HL-60/S4 treated with retinoic acid at 250 ng/mL for 4 days and 3 days (cell line): ENCODE results near the gene TAF8.

Source experiments
- in situ Hi-C: fragments of 300-500 bp; cut with MboI; formaldehyde crosslinking; loops from 2 replicates; pipeline ENCODE4 v1.7.0; 2022; ENCODE audit warnings: low sequenced_read_pairs

Gene TAF8

DNA sequence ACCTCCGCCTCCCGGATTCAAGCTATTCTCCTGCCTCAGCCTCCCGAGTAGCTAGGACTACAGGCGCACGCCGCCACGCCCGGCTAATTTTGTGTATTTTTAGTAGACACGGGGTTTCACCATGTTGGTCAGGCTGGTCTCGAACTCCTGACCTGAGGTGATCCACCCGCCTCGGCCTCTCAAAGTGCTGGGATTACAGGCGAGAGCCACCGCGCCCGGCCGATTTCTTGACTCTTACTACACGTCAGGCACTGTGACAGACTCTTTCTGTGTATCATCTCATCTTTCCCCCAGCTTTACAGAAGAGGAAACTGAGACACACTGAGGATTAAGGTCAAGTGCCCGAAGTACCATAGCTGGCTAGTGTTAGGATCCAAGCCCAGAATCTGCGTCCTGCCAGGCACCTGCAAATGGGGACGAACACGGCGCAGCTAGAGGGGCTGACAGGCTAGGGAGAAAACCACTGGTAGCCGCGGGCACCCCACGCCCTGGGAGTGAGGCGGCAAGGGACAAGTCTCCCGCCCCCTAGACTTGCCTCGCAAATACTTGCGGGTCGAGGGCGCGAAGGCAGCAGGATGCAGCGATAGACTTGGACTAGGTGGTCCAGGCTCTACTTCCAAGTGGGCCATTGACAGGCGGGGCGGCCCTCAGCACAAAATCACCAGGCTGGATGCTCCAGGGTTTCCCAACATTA, 1.1 kb upstream of the TAF8 start:
- in situ Hi-C loops, result loop anchor here (10.0 kb wide), 2 partner anchors 124 to 264 kb away; partner anchors contain the start of genes BYSL, MED20, PRICKLE4 and TOMM6

GRCh38 chr6:42049948-42050296, 402 bp upstream of the TAF8 start:
- in situ Hi-C loops, result loop anchor here (10.0 kb wide), 2 partner anchors 125 to 265 kb away; partner anchors contain the start of genes BYSL, MED20, PRICKLE4 and TOMM6

GRCh38 chr6:42051268-42051653, 937 bp downstream of the TAF8 start:
- in situ Hi-C loops, result no loop called here

GRCh38 chr6:42053601-42054000, 3.3 kb downstream of the TAF8 start:
- in situ Hi-C loops, result no loop called here

GRCh38 chr6:42059743-42060142, 9.4 kb downstream of the TAF8 start:
- in situ Hi-C loops, result no loop called here

DNA sequence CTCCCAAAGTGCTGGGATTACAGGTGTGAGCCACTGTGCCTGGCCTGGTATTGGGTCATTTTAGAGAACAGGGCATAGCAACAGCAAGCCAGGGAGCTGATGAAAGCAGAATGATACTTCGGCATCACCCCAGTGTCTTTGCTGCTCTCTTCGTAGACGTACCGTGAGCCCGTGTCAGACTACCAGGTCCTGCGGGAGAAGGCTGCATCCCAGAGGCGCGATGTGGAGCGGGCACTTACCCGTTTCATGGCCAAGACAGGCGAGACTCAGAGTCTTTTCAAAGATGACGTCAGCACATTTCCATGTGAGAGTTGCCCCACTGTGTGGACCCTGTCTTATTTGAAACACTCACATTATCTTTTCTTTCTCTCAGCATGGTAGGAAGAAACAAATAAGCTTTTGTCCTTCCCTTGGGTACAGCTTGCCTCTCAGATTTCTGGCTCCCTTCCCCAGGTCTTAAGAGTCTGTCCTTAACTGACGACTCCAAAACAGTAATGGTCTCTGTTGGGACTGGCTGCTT, 15.9 kb downstream of the TAF8 start:
- in situ Hi-C loops, result no loop called here

DNA sequence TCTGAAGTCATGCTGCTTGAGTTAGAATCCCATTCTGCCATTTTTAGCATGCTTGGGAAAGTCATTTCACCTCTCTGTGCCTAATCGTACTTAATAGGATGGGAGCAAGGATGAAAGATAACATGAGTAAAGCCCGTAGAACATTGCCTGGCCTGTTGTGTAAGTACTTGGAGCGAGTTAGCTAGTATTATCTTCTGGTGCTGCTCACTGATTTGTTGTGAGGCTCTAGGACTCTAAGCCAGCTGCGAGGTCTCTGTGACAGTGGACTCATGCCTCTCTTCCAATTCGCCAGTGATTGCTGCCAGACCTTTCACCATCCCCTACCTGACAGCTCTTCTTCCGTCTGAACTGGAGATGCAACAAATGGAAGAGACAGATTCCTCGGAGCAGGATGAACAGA, 17.8 kb downstream of the TAF8 start:
- in situ Hi-C loops, result no loop called here

- in situ Hi-C loops, result no loop called here
Observed at GRCh38 chr6:42068872-42069522, 18.7 kb downstream of the TAF8 start.

DNA sequence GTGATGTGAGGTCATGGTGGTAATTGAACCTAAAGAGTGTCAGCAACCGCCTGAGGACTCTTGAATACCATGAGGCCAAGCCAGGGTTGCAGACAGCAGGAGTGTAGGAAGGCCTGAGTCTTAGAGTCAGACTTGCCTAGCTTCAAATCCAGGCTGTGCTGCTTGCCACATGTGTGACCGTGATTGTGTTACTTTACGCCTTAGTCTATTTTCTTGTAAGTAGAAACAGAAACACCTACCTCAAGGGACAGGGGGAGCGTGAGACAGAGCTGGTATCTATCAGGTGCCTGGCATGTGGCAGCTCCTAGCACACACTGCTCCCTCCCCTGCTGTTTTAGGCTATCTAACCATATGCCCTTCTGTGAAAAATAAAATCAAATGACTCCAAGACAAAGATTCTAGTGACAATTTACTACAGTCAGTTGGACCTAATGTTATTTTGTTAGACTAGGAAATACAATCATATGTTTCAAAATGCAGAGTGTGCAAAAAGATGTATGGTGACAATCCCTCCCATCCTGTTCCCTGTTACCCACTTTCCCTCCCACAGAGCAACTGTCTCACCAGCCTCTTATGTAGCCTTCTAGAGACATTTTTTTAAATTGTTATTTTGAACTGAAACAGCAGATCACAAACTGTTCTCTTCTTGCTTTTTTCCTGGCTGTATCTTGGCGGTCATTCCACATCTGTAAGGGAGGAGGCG, 21.7 kb downstream of the TAF8 start:
- in situ Hi-C loops, result no loop called here

DNA sequence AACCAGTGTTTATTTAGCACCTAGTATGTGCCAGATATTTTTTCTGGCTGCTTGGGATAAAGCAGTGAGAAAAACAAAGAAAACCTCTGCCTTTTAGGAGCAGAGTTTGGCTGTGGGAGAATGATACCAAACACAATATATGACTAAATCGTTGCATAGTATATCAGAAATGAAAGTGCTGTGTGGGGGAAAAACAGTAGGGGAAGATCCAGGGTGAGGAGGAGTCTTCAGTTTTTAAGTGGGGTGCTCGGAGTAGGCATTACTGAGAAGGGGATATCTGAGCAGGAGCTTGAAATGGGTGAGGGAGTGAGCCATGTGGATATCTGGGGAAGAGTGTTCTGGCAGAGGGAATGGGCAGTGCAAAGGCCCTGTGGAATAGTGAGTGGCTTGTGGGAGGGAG, 23.0 kb downstream of the TAF8 start:
- in situ Hi-C loops, result no loop called here

DNA sequence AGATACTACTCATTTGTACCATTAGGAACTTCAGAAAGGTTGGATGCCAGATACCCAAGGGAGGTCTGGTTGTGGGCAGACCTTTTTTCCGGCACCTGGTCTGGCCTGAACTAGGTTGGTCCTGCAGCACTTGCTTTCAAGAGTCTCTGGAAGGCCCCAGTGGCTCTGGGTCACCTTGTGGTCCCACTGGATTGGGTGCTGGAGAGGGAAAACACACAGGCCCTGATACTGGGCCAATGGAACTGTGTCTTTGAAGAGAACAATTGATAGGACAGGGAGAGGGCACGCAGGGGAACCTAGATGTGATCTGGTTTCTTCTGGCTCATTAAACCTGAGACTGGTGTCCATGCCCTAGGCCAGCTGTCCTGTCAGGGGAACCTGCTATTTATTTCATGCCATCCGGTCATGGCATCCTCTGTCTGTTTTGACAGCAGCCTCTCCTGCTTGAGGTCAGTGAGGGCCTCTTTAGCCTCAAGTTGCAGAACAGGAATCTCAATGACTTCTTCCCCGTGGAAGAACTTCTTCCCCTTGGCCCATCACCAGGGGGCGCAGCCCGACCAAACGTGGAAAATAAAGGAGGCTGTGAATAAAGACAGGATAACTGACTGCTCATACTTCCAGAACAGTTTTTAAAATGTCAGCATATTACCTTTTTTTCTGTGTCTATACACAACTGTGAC, 25.0 kb downstream of the TAF8 start:
- in situ Hi-C loops, result no loop called here

DNA sequence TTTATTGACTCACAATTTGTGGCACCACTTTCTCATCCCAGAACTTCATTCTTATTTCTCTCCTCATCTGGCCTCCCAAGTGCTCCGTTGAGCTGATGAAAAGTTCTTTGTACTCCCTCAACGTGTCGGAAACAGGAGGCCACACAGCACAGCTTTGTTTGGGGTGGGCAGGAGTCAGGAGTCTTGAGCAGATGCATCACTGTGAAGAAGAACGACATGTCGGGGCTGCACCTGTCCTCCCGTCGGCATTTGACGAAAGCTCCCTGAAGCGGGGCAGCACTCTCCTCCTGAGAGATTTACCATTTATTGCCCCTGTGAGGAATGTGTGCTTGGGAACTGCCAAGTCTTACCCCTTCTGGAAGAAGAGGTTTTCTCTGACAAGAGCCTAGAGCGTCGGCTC, 28.1 kb downstream of the TAF8 start:
- in situ Hi-C loops, result no loop called here

DNA sequence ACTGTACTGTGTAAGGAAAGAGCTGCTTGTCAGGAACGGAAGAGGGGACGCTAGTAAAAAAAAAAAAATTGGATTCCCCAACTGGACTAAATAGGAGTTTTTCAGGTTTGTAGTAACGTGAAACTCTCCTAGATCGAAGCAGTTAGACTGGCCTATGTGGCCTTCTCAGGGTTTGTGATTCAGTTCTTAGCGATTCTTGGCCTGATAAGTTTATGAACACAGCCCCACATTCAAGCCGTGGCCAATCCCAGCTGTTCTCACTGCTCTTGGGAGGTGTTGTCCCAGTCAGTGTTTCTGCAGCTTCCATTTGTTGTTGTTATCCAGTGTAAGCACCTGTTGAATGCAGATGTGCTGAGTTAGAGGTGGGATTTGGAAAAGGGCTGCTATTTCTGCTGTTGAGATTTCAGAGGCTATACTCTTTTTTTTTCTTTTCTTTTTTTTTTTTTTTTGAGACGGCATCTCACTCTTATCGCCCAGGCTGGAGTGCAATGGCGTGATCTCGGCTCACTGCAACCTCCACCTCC, 29.7 kb downstream of the TAF8 start:
- in situ Hi-C loops, result no loop called here

DNA sequence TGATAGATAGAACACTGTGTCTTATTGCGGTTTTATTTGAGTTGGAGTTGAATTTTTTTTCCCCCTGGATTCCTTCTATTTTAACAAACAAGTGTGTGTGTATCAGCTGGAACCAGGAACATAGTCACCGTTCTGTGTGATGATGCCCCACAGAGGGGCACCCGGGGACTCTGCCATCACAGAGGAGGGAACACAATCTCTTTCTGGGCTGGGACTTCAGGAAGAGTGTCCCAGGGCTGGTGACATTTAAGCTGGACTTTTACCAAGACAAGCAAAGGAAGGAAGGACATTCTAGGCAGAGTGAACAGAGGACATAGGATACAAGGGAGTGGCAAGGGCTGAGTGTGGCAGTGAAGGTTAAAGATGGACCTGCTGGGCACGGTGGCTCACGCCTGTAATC, 33.2 kb downstream of the TAF8 start:
- in situ Hi-C loops, result no loop called here

DNA sequence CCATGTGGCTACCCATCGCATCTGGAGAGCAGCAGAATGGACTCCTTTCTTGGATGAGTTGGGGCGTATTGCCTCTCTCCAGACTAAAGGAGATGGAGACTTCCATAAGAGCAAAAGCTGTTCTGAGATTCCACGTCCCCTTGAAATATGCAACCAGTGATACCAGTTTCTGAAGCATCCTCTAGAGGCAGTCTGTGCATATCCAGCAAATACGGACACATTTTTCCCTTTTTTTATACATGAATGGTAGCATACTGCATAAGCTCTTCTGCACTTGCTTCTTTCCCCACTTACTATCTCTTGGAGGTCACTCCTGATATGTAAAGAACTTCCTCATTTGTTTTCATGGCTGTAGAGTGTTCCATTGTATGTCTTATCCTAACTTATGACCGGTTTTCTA, 34.6 kb downstream of the TAF8 start:
- in situ Hi-C loops, result no loop called here

DNA sequence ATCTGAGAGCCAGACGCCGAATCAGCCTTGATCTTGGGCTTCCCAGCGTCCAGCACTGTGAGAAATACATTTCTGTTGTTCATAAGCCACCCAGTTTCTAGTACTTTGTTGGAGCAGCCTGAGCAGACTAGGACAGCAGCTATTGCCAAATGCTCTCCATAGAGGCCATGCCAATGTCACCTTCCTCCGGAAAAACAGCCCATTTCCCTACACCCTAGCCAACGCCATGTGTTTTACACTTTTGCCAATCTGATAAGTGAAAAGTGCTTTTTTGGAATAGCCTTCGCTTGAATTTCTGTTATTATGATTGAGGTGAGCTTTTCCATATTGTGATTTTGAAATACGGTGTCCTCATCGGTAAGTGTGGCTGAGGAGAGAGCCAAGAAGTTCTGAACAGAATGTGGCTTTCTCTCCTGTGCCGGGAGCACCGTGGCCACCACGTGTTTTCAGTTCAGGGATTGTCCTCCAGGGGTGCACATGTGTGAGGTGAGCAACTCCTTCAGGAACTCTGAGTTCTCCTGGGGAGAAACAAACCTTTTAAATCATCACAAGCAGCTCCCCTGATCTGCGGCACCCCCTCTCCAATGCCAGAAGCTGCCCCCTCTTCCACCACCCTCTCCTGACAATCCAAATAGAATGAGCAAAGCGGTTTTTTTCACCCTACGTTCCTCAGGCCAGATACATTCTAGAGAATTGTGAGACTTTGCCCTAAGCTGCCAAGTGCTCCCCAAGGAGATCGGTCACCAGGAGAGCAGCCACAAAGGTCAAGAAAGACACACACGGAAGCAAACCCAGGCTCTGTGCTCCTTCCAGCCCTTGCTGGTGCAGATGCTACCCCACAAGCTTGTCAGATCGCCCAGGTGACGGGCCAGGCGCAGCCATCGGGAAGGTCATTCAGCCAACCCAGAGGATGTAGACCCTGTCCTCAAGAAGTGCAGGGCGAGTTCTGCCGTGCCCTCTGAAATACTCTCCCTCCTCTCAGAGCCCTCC, 36.0 kb downstream of the TAF8 start:
- in situ Hi-C loops, result no loop called here

GRCh38 chr6:42088101-42088591, 37.8 kb downstream of the TAF8 start:
- in situ Hi-C loops, result no loop called here

DNA sequence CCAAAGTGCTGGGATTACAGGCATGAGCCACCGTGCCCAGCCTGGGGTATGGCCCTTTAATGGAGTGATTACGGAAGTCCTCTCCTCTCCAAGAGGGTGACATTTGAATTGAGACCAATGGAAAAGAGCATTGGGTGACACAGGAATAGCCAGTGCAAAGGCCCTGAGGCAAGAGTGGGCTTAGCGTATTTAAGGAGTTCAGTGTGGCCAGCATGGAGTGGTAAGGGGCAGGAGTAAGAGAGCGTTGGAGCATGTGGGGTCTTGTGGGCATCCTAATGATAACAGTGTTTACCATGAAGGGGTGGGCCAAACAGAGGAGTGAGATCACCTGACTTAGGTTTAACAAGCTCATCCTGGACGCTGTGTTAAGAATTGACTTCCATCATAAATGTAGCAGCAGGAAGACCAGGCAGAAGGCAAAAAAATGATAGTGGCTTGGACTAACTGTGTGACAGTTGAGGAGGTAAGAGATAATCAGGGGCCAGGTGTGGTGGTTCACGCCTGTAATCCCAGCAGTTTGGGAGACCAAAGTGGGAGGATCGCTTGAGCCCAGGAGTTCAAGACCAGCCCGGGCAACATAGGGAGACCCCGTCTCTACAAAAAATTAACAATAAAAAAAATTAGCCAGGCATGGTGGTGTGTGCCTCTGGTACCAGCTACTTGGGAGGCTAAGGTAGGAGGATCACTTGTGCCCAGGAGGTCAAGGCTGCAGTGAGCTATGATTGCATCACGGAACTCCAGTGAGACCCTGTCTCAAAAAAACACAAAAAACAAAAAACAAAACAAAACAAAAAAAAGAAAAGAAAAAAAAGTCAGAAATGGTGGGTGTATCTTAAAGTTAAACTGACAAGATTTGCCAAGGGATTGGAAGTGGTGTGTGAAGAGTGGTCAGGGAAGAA, 40.7 kb downstream of the TAF8 start:
- in situ Hi-C loops, result no loop called here

- in situ Hi-C loops, result no loop called here
Observed at GRCh38 chr6:42091718-42092023, 41.3 kb downstream of the TAF8 start.
